Erythroblast (primary cell): ENCODE data around the gene NMBR.

Source experiments
- GATA1 ChIP-seq: IDR thresholded peaks from 2 replicates; pipeline ENCODE4 v1.6.1; 2011; ENCODE audit warnings: low read depth, mild to moderate bottlenecking, control low read depth, low read length, moderate library complexity
- POLR2A ChIP-seq: IDR thresholded peaks from 2 replicates; pipeline ENCODE4 v1.6.1; 2011; ENCODE audit warnings: mild to moderate bottlenecking, low read length

GRCh38 chr6:142118925-142119324, 28.0 kb downstream of the NMBR start:
- TF ChIP-seq POLR2A = no peak
- no peak for TF ChIP-seq GATA1
